ENCODE measurements around the gene KANSL1.
"Not testable (repeated sequence)": the region's sequence is repeated elsewhere in the genome, so short reads cannot be mapped to it uniquely, and the experiment has no call there.

KANSL1 gene

DNA sequence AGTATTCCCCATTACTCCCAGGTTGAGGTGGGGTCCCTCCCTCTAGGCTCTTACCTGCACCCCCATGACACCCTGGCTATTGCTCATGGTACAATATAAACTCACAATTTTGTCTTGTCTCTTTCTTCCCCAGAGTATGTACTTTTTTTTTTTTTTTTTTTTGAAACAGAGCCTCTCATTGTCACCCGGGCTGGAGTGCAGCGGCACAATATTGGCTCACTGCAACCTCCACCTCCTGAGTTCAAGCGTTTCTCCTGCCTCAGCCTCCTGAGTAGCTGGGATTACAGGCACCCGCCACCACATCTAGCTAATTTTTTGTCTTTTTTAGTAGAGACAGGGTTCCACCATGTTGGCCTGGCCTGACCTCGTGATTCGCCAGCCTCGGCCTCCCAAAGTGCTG lies 8.5 kb downstream of the KANSL1 start:
- no peaks in the 10 kb centered on the region for H3K36me3 ChIP-seq (ENCODE audit: insufficient read depth, low read length)
- peaks cover 9% of the 10 kb centered on the region for H3K4me1 ChIP-seq (ENCODE audit: insufficient read depth, low read length)
- H3K9me3 ChIP-seq (ENCODE audit: low read length), result no peaks in the 10 kb centered on the region
- no peak overlapping the region for H2AFZ ChIP-seq (ENCODE audit: low read depth, low read length)
- H3K27me3 ChIP-seq (ENCODE audit: insufficient read depth, low read length), result no peaks in the 10 kb centered on the region
- no peak overlapping the region for H3K4me3 ChIP-seq (ENCODE audit: low read length)

DNA sequence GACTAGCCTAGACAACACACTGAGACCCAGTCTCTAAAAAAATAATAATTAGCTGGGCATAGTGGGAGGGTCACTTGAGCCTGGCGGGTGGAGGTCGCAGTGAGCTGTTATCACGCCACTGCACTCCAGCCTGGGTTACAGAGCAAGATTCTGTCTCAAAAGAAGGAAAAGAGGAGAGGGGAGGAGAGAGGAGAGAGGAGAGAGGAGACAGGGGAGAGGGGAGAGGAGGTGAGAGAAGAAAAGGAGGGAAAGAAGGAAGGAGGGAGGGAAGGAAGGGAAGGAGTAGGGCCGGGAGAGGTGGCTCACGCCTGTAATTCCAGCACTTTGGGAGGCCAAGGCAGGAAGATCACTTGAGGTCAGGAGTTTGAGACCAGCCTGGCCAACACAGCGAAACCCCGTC lies 9.8 kb downstream of the KANSL1 start:
- H3K4me3 ChIP-seq (ENCODE audit: low read length); H3K27me3 ChIP-seq (ENCODE audit: insufficient read depth, low read length); H3K9me3 ChIP-seq (ENCODE audit: low read length); H3K36me3 ChIP-seq (ENCODE audit: insufficient read depth, low read length); H2AFZ ChIP-seq (ENCODE audit: low read depth, low read length); H3K4me1 ChIP-seq (ENCODE audit: insufficient read depth, low read length): not testable (repeated sequence)

DNA sequence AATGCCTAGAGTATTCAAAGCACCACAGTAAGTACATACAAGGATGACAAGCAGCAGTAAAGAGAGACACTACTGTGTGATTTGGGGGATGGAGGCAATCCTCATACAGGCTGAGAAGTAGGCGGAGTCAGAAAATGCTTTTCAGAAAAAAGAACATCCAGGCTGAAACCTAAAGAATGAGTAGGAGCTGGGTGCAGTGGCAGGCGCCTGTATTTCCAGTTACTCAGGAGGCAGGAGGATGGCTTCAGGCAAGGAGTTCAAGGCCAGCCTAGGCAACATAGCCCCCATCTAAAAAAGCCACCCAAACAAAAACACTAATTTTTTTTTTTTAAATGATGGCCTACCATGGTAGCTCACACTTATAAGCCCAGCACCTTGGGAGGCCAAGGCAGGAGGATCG lies 10.3 kb downstream of the KANSL1 start:
- Histone ChIP-seq H2AFZ (ENCODE audit: low read depth, low read length) (no peak overlapping the region), H3K27me3 (ENCODE audit: insufficient read depth, low read length) (no peaks in the 10 kb centered on the region), H3K4me3 (ENCODE audit: low read length) (no peak overlapping the region), H3K36me3 (ENCODE audit: insufficient read depth, low read length) (no peaks in the 10 kb centered on the region), H3K9me3 (ENCODE audit: low read length) (no peaks in the 10 kb centered on the region), H3K4me1 (ENCODE audit: insufficient read depth, low read length) (peaks cover 9% of the 10 kb centered on the region)

DNA sequence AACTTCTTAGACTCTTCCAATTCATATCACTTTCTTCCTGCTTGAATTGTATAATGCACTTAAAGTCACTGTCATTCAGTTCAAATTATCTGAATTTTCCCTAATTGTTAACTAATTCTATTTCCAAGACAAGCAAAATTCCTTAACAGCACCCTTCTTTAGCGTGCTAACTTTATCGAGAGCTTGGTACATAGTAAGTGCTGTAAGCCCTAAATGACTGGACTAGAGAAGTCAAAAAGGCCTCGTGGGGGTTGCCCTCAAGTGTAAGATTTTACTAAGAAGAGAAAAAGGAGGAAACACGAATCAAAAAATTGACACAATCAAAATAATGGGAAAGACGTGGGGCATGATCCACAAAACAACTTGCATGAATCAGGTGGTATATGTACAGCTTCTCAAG lies 11.3 kb downstream of the KANSL1 start:
- no peak overlapping the region for H3K4me3 ChIP-seq (ENCODE audit: low read length)
- no peaks in the 10 kb centered on the region for H3K36me3 ChIP-seq (ENCODE audit: insufficient read depth, low read length)
- H3K9me3 ChIP-seq (ENCODE audit: low read length), result no peaks in the 10 kb centered on the region
- H3K4me1 ChIP-seq (ENCODE audit: insufficient read depth, low read length), result peaks cover 9% of the 10 kb centered on the region
- H2AFZ ChIP-seq (ENCODE audit: low read depth, low read length), result no peak overlapping the region
- no peaks in the 10 kb centered on the region for H3K27me3 ChIP-seq (ENCODE audit: insufficient read depth, low read length)

DNA sequence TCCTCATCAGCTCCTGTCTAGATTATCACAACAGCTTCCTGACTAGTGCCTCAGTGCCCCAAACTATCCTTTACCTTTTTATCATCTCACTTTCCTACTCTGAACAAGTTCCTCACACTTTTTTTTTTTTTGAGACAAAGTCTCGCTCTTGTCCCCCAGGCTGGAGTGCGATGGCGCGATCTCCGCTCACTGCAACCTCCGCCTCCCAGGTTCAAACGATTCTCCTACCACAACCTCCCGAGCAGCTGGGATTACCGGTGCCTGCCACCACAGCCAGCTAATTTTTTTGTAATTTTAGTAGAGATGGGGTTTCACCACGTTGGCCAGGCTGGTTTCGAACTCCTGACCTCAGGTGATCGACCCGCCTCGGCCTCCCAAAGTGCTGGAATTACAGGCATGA lies 11.9 kb downstream of the KANSL1 start:
- H3K36me3 ChIP-seq (ENCODE audit: insufficient read depth, low read length); H3K27me3 ChIP-seq (ENCODE audit: insufficient read depth, low read length); H2AFZ ChIP-seq (ENCODE audit: low read depth, low read length); H3K4me1 ChIP-seq (ENCODE audit: insufficient read depth, low read length); H3K9me3 ChIP-seq (ENCODE audit: low read length); H3K4me3 ChIP-seq (ENCODE audit: low read length): not testable (repeated sequence)

DNA sequence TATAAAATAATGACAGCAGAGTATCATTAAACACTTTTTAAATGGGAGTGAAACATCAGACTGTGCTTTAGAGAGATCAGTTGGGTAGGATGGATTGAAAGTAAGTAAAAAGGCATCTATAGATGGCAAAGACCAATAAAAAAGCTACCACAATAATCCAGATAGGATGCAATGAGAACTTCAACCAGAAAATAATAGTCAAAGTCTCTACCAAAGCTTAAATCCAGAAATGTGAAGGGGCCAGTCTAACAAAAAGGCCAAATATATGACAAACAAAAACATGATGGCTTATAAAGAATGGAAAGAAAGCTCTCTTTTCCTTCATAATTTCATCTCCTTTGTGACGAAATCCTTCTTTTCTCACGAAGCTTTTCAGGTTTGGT lies 12.3 kb downstream of the KANSL1 start:
- H3K4me1 ChIP-seq (ENCODE audit: insufficient read depth, low read length), result peaks cover 9% of the 10 kb centered on the region
- no peaks in the 10 kb centered on the region for H3K9me3 ChIP-seq (ENCODE audit: low read length)

DNA sequence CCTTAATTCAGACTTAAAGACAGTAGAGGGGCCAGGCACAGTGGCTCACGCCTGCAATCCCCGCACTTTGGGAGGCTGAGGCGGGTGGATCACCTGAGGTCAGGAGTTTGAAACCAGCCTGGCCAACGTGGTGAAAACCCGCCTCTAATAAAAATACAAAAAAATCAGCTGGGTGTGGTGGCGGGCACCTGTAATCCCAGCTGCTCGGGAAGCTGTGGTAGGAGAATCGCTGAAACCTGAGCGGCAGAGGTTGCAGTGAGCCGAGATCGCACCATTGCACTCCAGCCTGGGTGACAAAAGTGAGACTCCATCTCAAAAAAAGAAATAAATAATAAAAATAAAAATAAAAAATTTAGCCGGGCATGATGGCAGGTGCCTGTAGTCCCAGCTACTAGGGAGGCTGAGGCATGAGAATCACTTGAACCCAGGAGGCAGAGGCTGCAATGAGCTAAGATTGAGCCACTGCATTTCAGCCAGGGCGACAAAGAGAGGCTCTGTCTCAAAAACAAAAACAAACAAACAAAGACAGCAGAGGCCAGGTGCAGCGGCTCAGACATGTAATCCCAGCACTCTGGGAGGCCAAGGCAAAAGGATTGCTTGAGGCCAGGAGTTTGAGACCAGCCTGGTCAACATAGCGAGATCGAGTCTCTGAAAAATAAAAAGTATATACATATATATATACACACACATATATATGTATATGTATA lies 12.9 kb downstream of the KANSL1 start:
- not testable (repeated sequence) for H3K4me3 ChIP-seq (ENCODE audit: low read length); H3K9me3 ChIP-seq (ENCODE audit: low read length); H3K4me1 ChIP-seq (ENCODE audit: insufficient read depth, low read length); H3K27me3 ChIP-seq (ENCODE audit: insufficient read depth, low read length); H3K36me3 ChIP-seq (ENCODE audit: insufficient read depth, low read length); H2AFZ ChIP-seq (ENCODE audit: low read depth, low read length)

More for the DNA sequence above, 12.3 kb downstream of the KANSL1 start:
- Histone ChIP-seq H3K36me3 (ENCODE audit: insufficient read depth, low read length) (no peaks in the 10 kb centered on the region), H2AFZ (ENCODE audit: low read depth, low read length) (no peak overlapping the region), H3K4me3 (ENCODE audit: low read length) (no peak overlapping the region), H3K27me3 (ENCODE audit: insufficient read depth, low read length) (no peaks in the 10 kb centered on the region)

DNA sequence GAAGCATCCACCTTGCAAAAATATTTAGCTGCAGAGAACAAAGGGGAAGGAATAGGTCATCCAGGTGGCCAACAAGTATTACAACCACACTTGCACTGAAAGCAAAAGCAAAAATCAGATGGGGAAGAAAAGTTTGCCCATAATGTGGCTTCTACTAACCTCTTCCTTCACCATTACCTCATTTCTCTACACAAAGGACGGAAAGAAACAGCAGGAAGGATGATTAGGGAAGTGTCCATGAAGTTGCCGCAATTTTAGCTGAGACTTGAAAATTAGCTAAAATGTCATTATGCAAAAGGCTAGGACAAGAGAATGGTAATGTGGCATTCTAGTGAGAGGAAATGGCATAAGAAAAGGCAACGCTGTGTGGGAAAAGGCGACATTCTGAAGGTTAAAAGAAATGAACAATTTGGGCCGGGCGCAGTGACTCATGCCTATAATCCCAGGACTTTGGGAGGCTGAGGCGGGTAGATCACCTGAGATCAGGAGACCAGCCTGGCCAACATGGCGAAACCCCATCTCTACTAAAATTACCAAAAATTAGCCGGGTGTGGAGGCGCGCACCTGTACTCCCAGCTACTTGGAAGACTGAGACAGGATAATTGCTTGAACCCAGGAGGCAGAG lies 13.7 kb downstream of the KANSL1 start:
- peaks cover 9% of the 10 kb centered on the region for H3K4me1 ChIP-seq (ENCODE audit: insufficient read depth, low read length)
- H3K36me3 ChIP-seq (ENCODE audit: insufficient read depth, low read length), result peaks cover 9% of the 10 kb centered on the region
- no peaks in the 10 kb centered on the region for H3K9me3 ChIP-seq (ENCODE audit: low read length)
- no peaks in the 10 kb centered on the region for H3K27me3 ChIP-seq (ENCODE audit: insufficient read depth, low read length)
- no peak overlapping the region for H2AFZ ChIP-seq (ENCODE audit: low read depth, low read length)
- H3K4me3 ChIP-seq (ENCODE audit: low read length), result no peak overlapping the region

DNA sequence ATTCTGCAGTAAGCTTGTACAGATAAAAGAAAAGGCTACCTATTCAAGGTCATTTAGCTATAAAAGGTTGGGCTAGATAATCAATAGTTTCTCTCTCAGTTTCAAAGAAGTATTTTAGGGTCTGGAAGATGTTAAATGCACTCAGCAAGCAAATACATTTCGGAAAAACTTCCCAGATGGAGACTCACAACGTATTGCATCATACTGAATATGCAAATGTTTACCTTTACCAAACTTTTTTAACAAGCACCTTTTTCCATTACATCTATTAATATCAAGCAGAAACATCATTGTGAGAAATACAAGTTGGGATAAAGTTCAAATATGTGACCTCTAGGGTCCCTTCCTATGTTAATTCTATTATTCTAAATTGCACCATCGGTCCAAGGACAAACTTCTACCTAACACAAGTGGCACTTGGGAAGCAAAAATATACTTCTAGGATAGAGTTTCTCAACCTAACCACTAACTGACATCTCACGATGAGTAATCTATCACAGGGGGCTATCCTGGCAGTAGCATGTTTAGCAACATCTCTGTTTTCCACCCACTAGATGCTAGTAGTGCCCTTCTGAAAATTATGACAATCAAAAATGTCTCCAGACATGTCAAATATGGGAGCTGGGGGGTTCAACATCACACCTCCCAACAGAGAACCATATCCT lies 14.5 kb downstream of the KANSL1 start:
- Histone ChIP-seq H3K9me3 (ENCODE audit: low read length) (no peaks in the 10 kb centered on the region), H3K4me3 (ENCODE audit: low read length) (no peak overlapping the region), H3K36me3 (ENCODE audit: insufficient read depth, low read length) (peaks cover 9% of the 10 kb centered on the region), H2AFZ (ENCODE audit: low read depth, low read length) (no peak overlapping the region), H3K27me3 (ENCODE audit: insufficient read depth, low read length) (no peaks in the 10 kb centered on the region), H3K4me1 (ENCODE audit: insufficient read depth, low read length) (peaks cover 9% of the 10 kb centered on the region)

DNA sequence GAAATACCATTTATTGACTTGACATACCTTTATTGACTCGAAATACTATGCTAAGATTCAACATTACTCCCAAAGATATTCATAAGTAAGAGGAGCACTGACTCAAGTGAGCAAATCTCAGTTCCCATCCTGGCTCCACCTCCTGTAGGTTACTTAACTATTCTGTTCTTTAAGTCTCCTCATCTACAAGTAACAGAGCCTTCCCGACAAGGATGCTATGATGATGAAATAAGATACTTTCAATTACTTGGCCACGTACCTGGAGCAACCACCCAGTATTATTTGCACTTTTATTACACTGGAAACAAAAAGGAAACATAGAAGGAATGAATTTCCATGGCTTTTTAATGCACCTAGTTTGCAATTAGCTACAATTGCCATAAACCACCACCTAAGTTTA lies 16.3 kb downstream of the KANSL1 start:
- Histone ChIP-seq H3K9me3 (ENCODE audit: low read length) (no peaks in the 10 kb centered on the region), H3K4me1 (ENCODE audit: insufficient read depth, low read length) (no peaks in the 10 kb centered on the region), H3K36me3 (ENCODE audit: insufficient read depth, low read length) (peaks cover 15% of the 10 kb centered on the region), H3K27me3 (ENCODE audit: insufficient read depth, low read length) (no peaks in the 10 kb centered on the region), H2AFZ (ENCODE audit: low read depth, low read length) (no peak overlapping the region), H3K4me3 (ENCODE audit: low read length) (no peak overlapping the region)

DNA sequence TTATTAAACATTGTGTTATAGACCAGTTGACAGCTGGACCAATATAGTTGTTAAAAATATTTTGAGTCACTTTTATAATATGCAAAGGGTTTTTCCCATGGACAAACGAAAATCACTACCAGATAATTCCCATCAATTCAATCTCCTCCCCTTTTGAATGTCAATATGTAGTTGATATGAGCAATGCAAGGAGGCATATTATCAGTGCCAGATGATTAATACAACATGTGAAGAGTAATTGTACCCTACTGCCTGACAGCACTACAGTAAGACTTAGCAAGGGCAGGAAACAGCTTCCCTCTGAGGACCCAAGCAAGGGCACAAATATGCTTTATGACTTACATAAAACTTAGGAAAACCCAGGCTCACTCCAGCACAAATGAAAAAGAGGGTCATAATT lies 17.3 kb downstream of the KANSL1 start:
- Histone ChIP-seq H3K4me3 (ENCODE audit: low read length) (no peak overlapping the region), H3K27me3 (ENCODE audit: insufficient read depth, low read length) (no peaks in the 10 kb centered on the region), H3K9me3 (ENCODE audit: low read length) (no peaks in the 10 kb centered on the region), H3K4me1 (ENCODE audit: insufficient read depth, low read length) (no peaks in the 10 kb centered on the region), H3K36me3 (ENCODE audit: insufficient read depth, low read length) (peaks cover 26% of the 10 kb centered on the region), H2AFZ (ENCODE audit: low read depth, low read length) (no peak overlapping the region)

DNA sequence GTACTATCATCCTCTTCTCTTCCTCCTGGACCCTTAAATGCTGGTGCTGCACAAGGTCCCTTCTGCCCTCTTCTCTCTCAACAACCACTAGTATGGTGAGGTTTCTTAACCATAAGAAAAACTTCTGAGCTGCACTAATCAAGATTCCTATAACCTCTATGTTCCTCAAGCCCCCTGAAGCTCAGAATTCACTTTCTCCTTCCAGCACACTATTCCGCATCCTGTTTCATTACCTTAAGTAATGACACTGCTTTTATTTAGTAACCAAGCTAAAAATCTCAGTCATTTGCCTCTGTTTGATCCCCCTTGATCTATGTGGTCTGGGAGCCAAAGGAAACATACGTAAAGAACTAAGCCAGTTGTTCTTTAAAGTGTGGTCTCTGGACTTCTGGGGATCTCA lies 20.1 kb downstream of the KANSL1 start:
- Histone ChIP-seq H3K36me3 (ENCODE audit: insufficient read depth, low read length) (peaks cover 52% of the 10 kb centered on the region), H3K4me3 (ENCODE audit: low read length) (no peak overlapping the region), H3K9me3 (ENCODE audit: low read length) (no peaks in the 10 kb centered on the region), H3K27me3 (ENCODE audit: insufficient read depth, low read length) (no peaks in the 10 kb centered on the region), H3K4me1 (ENCODE audit: insufficient read depth, low read length) (no peaks in the 10 kb centered on the region), H2AFZ (ENCODE audit: low read depth, low read length) (no peak overlapping the region)

DNA sequence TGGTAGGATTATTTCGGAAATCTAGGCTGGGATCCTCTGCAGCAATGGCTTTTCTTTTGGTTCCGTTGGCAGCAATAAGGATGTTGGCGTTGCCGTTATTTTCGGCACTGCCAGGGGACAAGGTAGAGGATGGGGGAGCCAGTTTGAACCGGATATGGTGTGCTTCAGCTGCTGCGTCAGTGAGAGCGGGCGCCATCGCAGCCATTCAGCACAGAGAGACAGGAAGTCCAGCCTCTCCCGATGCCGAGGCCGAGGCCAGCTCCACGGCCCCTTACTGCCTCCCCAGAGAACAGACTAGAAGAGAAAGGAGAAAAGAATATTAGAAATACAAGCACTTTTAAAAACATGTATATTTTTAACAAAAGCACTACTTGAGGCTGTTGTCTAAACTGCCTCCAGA lies 21.3 kb downstream of the KANSL1 start:
- Histone ChIP-seq H3K4me3 (ENCODE audit: low read length) (no peak overlapping the region), H2AFZ (ENCODE audit: low read depth, low read length) (no peak overlapping the region), H3K27me3 (ENCODE audit: insufficient read depth, low read length) (no peaks in the 10 kb centered on the region), H3K4me1 (ENCODE audit: insufficient read depth, low read length) (no peaks in the 10 kb centered on the region), H3K36me3 (ENCODE audit: insufficient read depth, low read length) (peaks cover 62% of the 10 kb centered on the region), H3K9me3 (ENCODE audit: low read length) (no peaks in the 10 kb centered on the region)
